GM21576 (cell line): ENCODE measurements around the gene GDF2.

Experiments used
- ATAC-seq: cut with Tn5 transposase; IDR thresholded peaks from one replicate; pipeline ENCODE4 v1.9.1; 2021; ENCODE audit warnings: mild to moderate bottlenecking, moderate library complexity; ENCODE audit not compliant: unreplicated experiment

The GDF2 gene

DNA sequence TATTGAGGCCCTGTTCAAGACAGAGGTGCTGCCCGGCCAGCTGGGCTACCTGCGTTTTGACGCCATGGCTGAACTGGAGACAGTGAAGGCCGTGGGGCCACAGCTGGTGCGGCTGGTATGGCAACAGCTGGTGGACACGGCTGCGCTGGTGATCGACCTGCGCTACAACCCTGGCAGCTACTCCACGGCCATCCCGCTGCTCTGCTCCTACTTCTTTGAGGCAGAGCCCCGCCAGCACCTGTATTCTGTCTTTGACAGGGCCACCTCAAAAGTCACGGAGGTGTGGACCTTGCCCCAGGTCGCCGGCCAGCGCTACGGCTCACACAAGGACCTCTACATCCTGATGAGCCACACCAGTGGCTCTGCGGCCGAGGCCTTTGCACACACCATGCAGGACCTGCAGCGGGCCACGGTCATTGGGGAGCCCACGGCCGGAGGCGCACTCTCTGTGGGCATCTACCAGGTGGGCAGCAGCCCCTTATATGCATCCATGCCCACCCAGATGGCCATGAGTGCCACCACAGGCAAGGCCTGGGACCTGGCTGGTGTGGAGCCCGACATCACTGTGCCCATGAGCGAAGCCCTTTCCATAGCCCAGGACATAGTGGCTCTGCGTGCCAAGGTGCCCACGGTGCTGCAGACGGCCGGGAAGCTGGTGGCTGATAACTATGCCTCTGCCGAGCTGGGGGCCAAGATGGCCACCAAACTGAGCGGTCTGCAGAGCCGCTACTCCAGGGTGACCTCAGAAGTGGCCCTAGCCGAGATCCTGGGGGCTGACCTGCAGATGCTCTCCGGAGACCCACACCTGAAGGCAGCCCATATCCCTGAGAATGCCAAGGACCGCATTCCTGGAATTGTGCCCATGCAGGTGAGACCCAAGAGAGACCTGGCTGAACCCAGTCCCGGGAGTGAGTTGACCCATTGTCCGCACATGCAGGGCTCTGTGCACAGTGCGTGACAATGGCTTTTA, 28.7 kb downstream of the GDF2 start:
- ATAC-seq: no peak

DNA sequence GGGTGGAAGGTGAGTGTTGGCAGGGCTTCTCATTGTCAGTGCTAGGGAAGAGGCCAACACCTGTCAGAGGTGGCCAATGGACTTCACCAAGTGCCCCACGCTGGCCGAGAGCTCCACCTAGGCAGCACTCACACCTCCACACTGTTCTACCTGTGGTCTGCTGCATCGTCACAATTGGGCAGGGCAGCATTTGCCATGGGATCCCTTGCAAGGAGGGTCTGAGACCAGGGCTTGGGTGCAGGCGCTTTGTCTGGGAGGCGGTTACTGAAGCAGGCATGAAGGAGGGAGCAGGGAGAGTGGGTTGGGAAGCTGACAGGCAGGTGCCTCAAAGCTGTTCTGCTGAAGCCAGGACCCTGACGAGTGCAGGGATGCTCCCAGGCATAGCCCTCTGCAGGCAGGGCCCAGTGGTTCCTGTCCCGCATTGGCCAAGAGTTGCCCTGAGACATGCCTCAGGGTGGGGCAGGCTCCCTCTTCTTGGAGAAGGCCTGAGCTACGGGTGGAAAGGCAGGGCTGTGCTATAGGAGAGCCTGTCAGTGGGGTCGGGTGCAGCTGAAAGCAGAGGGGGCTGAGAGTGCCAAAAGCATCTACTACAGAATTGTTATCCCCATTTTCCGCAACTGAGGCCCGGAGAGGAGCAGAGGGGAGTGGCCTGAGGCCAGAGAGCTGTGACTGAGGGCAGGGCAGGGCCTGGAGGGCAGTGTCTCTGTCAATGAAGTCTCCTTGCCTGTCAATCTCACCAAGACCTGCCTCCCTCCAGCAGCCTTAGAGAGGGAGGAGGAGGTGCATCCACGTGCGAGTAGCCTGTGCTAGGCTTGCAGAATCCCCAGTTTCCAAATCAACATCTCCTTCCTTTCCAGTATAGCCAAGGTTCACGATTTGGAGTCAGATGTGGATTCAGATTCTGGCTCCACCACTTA, 29.9 kb downstream of the GDF2 start:
- no peak for ATAC-seq

DNA sequence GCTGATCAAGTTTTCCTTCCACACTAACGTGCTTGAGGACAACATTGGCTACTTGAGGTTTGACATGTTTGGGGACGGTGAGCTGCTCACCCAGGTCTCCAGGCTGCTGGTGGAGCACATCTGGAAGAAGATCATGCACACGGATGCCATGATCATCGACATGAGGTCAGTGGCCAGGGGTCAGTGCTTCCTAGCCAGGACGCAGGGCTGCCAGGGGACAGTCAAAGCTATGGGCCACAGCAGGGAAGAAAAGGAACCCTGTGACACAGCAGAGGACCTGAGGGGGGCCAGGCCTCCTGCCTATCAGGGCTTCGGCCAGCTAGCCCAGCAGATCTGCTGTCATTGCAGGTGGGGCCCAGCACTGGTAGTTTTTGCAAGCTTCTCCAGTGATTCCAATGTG, 31.1 kb downstream of the GDF2 start:
- ATAC-seq: no peak

- ATAC-seq: no peak
Measured at GRCh38 chr10:47354165-47354564, 31.9 kb downstream of the GDF2 start.

DNA sequence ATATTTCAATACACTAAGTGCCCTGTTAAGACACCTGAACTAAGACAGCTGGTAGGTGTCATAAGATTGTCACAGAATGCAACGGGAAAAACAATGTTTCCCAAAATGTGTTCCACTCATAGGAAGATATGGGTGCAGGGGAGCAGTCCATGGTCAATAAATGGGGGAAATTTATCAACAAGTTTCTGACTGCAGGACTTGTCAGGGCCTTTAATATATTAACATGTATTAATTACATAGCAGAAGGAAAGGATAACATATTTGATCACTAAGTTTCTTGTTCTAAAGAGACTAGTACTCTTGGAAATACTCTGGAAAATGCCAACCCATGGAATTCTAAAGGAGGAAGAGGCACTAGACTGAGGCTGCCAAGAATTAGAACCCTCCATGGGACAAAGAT, 32.6 kb downstream of the GDF2 start:
- ATAC-seq: no peak

- no peak for ATAC-seq
Measured at GRCh38 chr10:47356708-47357107, 34.5 kb downstream of the GDF2 start.

DNA sequence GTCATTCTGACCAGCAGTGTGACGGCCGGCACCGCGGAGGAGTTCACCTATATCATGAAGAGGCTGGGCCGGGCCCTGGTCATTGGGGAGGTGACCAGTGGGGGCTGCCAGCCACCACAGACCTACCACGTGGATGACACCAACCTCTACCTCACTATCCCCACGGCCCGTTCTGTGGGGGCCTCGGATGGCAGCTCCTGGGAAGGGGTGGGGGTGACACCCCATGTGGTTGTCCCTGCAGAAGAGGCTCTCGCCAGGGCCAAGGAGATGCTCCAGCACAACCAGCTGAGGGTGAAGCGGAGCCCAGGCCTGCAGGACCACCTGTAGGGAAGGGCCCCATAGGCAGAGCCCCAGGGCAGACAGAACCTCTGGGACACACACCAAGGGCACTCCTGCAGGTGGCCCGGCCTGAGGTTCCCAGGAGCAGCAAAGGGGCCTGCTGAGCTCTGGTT, 34.9 kb downstream of the GDF2 start:
- ATAC-seq: no peak

GRCh38 chr10:47357911-47358310, 35.7 kb downstream of the GDF2 start:
- ATAC-seq: no peak

- ATAC-seq: no peak
Measured at GRCh38 chr10:47358457-47358856, 36.2 kb downstream of the GDF2 start.

- ATAC-seq: no peak
Measured at GRCh38 chr10:47359101-47359500, 36.8 kb downstream of the GDF2 start.

DNA sequence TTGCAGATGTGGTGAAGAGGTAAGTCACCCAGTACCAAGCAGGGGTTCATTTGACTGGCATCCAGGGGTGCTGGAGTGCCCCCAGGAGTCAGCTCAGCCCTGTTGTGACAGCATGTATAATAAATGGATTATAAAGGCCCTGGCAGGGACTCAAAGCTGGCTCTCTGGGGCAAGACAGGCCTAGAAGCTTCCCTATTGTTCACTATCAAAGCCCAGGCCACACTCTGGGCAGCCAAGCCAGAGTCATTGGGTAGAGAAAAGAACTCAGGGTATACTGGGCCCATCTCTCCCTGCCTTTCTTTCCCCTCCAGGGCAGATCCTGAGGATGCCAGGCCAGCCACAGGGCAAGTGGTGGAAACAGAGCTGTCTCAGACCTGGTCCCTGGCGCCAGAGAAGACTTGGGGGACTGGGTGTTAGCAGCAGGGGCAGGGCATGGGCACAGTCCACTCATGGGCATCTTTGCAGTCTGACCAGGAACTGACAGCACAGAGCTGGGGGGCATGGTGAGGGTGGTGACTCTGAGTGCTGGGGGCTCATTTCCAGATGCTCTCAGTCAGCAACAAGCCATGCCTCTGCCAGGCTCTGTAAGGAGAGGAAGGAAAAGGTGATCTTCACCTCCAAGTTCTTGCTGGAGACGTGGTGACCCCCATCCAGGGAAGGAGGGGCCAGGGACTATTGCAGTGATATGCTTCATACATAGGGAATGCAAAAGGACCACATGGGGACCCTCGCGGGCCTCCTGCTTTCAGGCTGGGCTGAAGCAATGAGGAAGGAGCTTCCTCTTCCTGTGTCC, 37.6 kb downstream of the GDF2 start:
- ATAC-seq: no peak

DNA sequence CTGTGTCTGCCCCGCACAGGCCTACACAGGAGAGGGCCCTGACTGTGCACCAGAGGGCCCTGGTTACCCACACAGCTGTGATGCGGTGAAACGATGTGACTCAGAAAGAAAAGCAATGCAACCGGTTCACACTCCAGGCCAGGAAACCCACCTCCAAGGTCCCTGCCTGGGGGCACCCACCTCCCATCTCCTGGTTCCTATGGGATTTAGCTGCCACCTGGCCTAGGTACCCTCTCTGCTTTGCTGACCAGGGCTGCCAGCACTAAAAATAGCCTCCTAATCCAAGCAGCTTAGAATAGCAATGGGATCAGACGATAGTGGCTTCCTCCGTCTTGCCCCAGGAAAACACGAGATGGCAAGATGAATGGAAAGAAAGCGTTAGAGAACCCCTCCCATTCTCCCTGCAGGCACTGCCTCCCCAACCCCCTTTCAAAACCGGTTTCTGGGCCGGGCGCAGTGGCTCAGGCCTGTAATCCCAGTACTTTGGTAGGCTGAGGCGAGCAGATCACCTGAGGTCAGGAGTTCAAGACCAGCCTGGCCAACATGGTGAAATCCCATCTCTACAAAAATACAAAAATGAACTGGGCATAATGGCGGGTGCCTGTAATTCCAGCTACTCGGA, 38.3 kb downstream of the GDF2 start:
- no peak for ATAC-seq

GRCh38 chr10:47361293-47361692, 39.0 kb downstream of the GDF2 start:
- no peak for ATAC-seq

- ATAC-seq: no peak
Measured at GRCh38 chr10:47362199-47362598, 39.9 kb downstream of the GDF2 start.

- no peak for ATAC-seq
Measured at GRCh38 chr10:47363781-47364180, 41.5 kb downstream of the GDF2 start.

GRCh38 chr10:47364366-47364765, 42.1 kb downstream of the GDF2 start:
- ATAC-seq: no peak

DNA sequence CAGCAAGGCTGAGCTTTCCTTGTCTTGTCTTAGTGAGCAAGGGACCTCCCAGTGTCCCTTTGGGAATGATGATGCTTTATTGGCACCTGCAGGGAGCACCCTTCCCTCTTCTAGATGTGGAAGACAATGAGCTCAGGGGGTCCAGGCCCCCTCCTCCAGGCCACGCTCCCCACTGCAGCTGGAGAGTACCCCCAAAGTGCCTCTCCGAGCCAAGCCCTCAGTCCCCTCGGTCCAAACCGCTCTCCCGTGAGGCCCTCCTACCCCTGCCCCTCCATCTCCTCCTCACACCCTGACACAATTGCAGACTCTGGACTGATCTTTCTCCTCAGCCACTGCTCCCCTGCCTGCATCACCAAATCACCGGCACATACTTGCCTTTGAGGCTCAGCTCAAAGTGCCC, 42.7 kb downstream of the GDF2 start:
- no peak for ATAC-seq

GRCh38 chr10:47365431-47366180, 43.4 kb downstream of the GDF2 start:
- ATAC-seq: no peak

DNA sequence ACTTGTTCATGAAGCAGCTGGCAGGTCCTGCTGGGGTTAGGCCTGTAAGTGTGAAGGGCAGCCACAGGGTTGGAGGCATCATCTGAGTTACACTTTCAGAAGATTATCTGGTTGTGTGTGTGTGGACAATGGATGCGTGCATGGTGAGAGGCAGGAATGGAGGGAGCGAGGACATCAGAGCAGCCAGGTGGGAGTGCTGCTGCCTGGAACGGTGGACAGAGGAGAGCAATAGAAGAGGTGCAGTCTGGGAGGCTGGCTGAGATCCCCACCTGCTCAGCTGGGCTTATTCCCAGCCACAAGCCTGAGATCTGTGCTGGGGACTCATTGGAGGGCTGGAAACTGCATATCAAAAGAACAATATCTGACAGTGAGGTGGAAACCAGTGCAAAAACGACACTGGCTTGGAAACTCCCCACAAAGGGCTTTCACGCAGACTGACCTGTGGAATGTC, 44.0 kb downstream of the GDF2 start:
- no peak for ATAC-seq
